Calu3 (cell line): Measurements from ENCODE around the gene TAF1B. TPM values are rescaled to one million over a fixed set of nuclear protein-coding genes. Genes with fewer than 3 reads are reported as not detected.

Source experiments
- BruUV-seq: library from RNA; stranded (reverse); fragments of 400-500 nt; replicated peaks from 2 replicates; lab custom pipeline; 2021; lab: Mats Ljungman, UMichigan
- CTCF ChIA-PET: fragments of 300-600 bp; sonication (Branson Sonifier 250); formaldehyde crosslinking; loops from one replicate; lab custom pipeline; 2022; ENCODE audit warnings: antibody characterized with exemption; lab: Charles Lee
- DNase-seq: peaks from one replicate; pipeline ENCODE4 v3.0.0; 2022
- H3K27ac Mint-ChIP-seq: one replicate; pipeline ENCODE4 v1.8.0; 2022; ENCODE audit warnings: mixed read lengths; ENCODE audit not compliant: unreplicated experiment
- H3K27me3 Mint-ChIP-seq: one replicate; pipeline ENCODE4 v1.8.0; 2022; ENCODE audit warnings: mixed read lengths; ENCODE audit not compliant: unreplicated experiment
- H3K36me3 Mint-ChIP-seq: one replicate; pipeline ENCODE4 v1.8.0; 2022; ENCODE audit warnings: mild to moderate bottlenecking, moderate library complexity, mixed read lengths; ENCODE audit not compliant: insufficient read depth, unreplicated experiment
- H3K4me1 Mint-ChIP-seq: one replicate; pipeline ENCODE4 v1.8.0; 2022; ENCODE audit warnings: mild to moderate bottlenecking, low read depth, mixed read lengths; ENCODE audit not compliant: unreplicated experiment
- H3K4me3 Mint-ChIP-seq: one replicate; pipeline ENCODE4 v1.8.0; 2022; ENCODE audit warnings: mild to moderate bottlenecking, low read depth, moderate library complexity, mixed read lengths; ENCODE audit not compliant: unreplicated experiment
- H3K9me3 Mint-ChIP-seq: one replicate; pipeline ENCODE4 v1.8.0; 2022; ENCODE audit warnings: low read depth, mixed read lengths; ENCODE audit not compliant: unreplicated experiment
- intact Hi-C: fragments of 100-400 bp; cut with micrococcal nuclease; formaldehyde crosslinking; loops from one replicate; pipeline ENCODE4 v1.10.0; 2022; ENCODE audit not compliant: unreplicated experiment
- total RNA-seq: library from RNA; stranded (reverse); gene quantifications from 2 replicates; pipeline ENCODE4 v1.2.3, GENCODE V29; 2022
- TF ChIP-seq, protein P1 (sequence below): fragments of 200-600 bp; IDR thresholded peaks from one replicate; pipeline ENCODE4 v1.8.0; 2022; ENCODE audit warnings: antibody characterized with exemption; ENCODE audit not compliant: unreplicated experiment

Gene TAF1B
- total RNA-seq, 1 experiment from 2014 or later, result 23.0 TPM

DNA sequence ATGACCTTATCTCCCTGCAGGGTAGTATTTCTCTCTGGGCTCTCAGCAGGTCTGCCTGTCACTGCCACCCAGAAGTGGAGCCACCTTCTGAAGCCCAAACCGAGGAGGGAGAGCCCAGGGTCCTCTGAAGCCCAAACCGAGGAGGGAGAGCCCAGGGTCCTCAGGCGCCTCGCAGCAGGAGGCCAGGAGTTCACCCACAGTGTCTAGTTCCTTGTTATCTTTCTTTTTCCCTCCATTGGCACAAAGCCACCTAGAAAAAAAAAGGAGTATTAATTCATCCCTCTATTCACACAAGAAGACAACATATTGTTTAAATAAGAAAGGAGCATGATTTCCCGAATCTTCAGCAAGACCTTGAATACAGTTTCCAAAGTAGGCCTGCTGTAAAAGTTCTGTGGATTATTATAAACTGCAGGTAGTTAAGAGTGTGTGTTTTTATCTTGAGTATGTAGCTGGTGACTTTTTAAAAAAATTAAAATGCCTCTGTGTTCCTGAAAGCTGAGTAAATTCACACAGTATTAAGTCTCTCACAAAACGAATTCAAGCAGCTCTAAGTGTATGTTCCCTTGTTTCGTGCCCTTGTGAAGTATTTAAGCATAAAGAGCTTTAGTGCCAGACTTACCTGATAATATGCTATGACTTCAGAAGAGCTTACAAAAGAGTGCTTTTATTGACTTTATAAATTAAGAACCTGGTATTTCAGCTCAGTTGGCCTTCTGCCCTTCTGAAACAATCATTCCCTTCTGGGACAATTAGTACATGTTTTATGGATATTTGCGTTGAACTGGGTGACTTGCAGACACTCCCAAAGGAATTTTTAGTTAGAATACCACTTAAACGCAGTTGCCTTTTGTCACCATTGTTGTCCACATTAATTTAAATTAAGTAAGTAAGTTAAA lies 96.6 kb downstream of the TAF1B start:
- intact Hi-C loops, result no loop called here
- peaks cover 31% of the 10 kb centered on the region for H3K4me1 Mint-ChIP-seq
- CTCF ChIA-PET, result interaction anchor here (0.6 kb wide), 1 partner anchor 171 kb away, joined by 4 read pairs; no protein-coding TSS in a partner anchor
- H3K27me3 Mint-ChIP-seq, result peaks cover 5% of the 10 kb centered on the region
- DNase-seq, result no peak
- TF ChIP-seq, protein P1, sequence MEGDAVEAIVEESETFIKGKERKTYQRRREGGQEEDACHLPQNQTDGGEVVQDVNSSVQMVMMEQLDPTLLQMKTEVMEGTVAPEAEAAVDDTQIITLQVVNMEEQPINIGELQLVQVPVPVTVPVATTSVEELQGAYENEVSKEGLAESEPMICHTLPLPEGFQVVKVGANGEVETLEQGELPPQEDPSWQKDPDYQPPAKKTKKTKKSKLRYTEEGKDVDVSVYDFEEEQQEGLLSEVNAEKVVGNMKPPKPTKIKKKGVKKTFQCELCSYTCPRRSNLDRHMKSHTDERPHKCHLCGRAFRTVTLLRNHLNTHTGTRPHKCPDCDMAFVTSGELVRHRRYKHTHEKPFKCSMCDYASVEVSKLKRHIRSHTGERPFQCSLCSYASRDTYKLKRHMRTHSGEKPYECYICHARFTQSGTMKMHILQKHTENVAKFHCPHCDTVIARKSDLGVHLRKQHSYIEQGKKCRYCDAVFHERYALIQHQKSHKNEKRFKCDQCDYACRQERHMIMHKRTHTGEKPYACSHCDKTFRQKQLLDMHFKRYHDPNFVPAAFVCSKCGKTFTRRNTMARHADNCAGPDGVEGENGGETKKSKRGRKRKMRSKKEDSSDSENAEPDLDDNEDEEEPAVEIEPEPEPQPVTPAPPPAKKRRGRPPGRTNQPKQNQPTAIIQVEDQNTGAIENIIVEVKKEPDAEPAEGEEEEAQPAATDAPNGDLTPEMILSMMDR, result no peak
- BruUV-seq, result no TSS peak
- H3K36me3 Mint-ChIP-seq, result peaks cover 16% of the 10 kb centered on the region
- H3K9me3 Mint-ChIP-seq, result no peaks in the 10 kb centered on the region
- H3K4me3 Mint-ChIP-seq, result no peak overlapping the region
- no peak overlapping the region for H3K27ac Mint-ChIP-seq

DNA sequence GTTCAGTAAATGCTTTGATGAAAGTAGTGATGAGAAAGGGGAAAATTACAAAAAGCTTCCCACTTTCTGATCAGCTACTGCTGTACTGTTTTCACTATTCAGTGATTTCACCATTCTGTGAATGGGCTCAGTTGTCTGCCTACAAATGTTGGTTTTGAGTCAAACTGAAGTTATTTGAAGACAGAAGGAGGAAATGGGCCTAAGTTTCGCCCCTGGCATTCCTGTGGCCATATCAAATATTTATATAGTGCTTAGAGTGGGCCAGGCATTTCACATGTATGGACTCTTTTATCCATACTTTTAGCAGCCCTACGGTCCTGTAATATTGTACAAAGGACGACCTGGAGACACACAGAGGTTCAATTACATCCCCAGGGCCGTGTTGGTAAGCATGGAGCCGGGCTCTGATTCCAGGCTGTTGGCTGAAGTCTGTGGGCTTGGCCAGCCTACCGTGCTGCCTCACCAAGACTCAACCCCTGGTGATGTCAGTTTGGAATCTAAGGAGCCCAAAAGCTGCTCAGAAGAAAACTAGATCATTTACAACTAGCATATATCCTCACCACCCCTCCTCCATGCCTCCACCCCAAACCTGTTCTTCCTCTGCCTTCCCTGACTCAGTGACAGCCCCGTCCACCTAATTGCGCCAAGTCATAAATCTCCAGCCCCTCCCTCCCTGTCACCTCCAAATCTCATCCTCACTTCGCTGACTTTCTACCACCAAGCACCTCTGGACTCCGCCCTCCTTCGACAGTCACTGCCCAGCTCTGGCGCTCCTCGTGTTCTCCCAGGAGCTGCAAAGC lies 98.1 kb downstream of the TAF1B start:
- Mint-ChIP-seq H3K4me3 (no peak overlapping the region), H3K9me3 (no peaks in the 10 kb centered on the region), H3K27me3 (peaks cover 17% of the 10 kb centered on the region), H3K27ac (no peak overlapping the region), H3K4me1 (peaks cover 31% of the 10 kb centered on the region), H3K36me3 (peaks cover 10% of the 10 kb centered on the region)
- no TSS peak for BruUV-seq
- intact Hi-C loops, result no loop called here
- DNase-seq, result no peak
- TF ChIP-seq, protein P1, result no peak
- CTCF ChIA-PET, result no interaction called here

DNA sequence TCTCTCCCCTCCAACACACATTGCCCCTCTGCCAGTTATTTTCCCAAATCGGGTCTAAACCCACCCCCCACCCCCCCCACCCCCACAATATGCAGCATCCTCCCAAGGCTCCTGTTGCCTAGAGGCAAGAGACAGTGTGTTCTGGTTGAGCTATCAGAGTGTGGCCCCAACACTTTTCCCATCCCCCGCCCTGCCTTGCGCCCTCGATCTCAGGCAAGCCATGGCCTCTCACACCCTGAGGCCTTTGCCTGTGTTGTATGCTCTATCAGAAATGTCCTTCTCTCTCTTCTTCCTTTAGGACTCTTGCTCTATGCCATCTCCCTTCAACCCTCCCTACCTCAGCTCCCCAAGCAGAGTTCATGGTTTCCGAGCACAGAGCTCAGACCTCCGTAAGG lies 98.7 kb downstream of the TAF1B start:
- Mint-ChIP-seq H3K9me3 (no peaks in the 10 kb centered on the region), H3K27me3 (peaks cover 17% of the 10 kb centered on the region), H3K36me3 (peaks cover 10% of the 10 kb centered on the region), H3K4me3 (no peak overlapping the region), H3K4me1 (peaks cover 31% of the 10 kb centered on the region), H3K27ac (no peak overlapping the region)
- CTCF ChIA-PET, result no interaction called here
- intact Hi-C loops, result no loop called here
- no peak for DNase-seq
- no TSS peak for BruUV-seq
- TF ChIP-seq, protein P1, result no peak

DNA sequence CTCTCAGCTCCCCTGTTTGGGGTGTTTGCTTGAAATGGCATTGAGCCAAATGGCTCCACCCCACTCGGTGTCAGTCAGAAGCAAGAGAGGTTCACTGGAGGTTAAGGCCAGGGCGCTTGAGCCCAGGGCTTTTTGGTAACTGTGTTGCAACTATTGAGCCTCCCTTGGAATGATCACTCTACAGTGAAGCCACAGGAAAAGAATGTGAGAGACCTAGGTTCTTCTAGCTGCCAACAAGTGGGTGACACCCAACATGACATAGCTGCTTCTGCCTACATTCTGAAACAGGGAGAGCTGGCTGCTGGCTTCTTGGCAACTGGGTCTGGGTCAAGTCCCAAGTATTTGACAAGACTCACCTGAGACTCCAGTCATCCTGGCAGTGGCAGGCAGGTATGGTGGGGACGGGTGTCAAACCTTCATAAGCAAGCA lies 101.1 kb downstream of the TAF1B start:
- CTCF ChIA-PET, result interaction anchor here (0.6 kb wide), 1 partner anchor 31 kb away, joined by 5 read pairs; no protein-coding TSS in a partner anchor
- no TSS peak for BruUV-seq
- intact Hi-C loops, result no loop called here

More for the DNA sequence above, 101.1 kb downstream of the TAF1B start:
- Mint-ChIP-seq H3K36me3 (peaks cover 4% of the 10 kb centered on the region), H3K4me3 (no peak overlapping the region), H3K4me1 (peaks cover 31% of the 10 kb centered on the region), H3K27ac (no peak overlapping the region), H3K27me3 (peaks cover 31% of the 10 kb centered on the region), H3K9me3 (no peaks in the 10 kb centered on the region)
- TF ChIP-seq, protein P1, result no peak
- no peak for DNase-seq
